Neural cell (in vitro differentiated cells): ENCODE results near the gene SNRK. TPM values are rescaled to one million over a fixed set of nuclear protein-coding genes. Genes with fewer than 3 reads are reported as not detected.

Experiments
- H2AFZ ChIP-seq: fragments of 200-600, 300-800 bp; sonication (generic), shearing (Covaris generic); 2 replicates; pipeline ENCODE4 v1.6.0; 2014; ENCODE audit warnings: low read depth, mild to moderate bottlenecking, antibody characterized with exemption, low read length, moderate library complexity
- H3F3A ChIP-seq: fragments of 200-600 bp; shearing (Covaris generic); 2 replicates; pipeline ENCODE4 v1.6.1; 2016; ENCODE audit warnings: mild to moderate bottlenecking, moderate library complexity, mixed read lengths, antibody characterized with exemption, low read length; ENCODE audit not compliant: insufficient read depth, poor library complexity, severe bottlenecking
- H3K27ac ChIP-seq: fragments of 200-600, 300-800 bp; sonication (generic), shearing (Covaris generic); 2 replicates; pipeline ENCODE4 v1.5.1; 2014; ENCODE audit warnings: mild to moderate bottlenecking, low read length, moderate library complexity
- H3K27me3 ChIP-seq: fragments of 300-800, 200-600 bp; sonication (generic), shearing (Covaris generic); 2 replicates; pipeline ENCODE4 v1.6.0; 2014; ENCODE audit warnings: mild to moderate bottlenecking, low read depth, low read length, moderate library complexity; ENCODE audit not compliant: insufficient read depth
- H3K36me3 ChIP-seq: fragments of 300-800, 200-600 bp; sonication (generic), shearing (Covaris generic); 2 replicates; pipeline ENCODE4 v1.5.1; 2014; ENCODE audit warnings: mild to moderate bottlenecking, antibody characterized with exemption, low read length, moderate library complexity; ENCODE audit not compliant: insufficient read depth
- H3K4me2 ChIP-seq: fragments of 300-800, 200-600 bp; sonication (generic), shearing (Covaris generic); 2 replicates; pipeline ENCODE4 v1.6.0; 2014; ENCODE audit warnings: mild to moderate bottlenecking, low read length
- H3K4me3 ChIP-seq: fragments of 300-800, 200-600 bp; sonication (generic), shearing (Covaris generic); 2 replicates; pipeline ENCODE4 v1.5.1; 2014; ENCODE audit warnings: mild to moderate bottlenecking, low read length, moderate library complexity
- H3K79me2 ChIP-seq: fragments of 200-600 bp; shearing (Covaris generic); replicated peaks from 2 replicates; pipeline ENCODE4 v1.6.0; 2014; ENCODE audit warnings: mild to moderate bottlenecking, low read length, moderate library complexity; ENCODE audit not compliant: insufficient read depth
- H3K9ac ChIP-seq: fragments of 300-800, 200-600 bp; sonication (generic), shearing (Covaris generic); 2 replicates; pipeline ENCODE4 v1.6.1; 2016; ENCODE audit warnings: mild to moderate bottlenecking, low read length, mixed read lengths
- H3K9me2 ChIP-seq: fragments of 200-600 bp; shearing (Covaris generic); 2 replicates; pipeline ENCODE4 v1.6.1; 2016; ENCODE audit warnings: mild to moderate bottlenecking, low read length, mixed read lengths; ENCODE audit not compliant: insufficient read depth
- H3K9me3 ChIP-seq: fragments of 200-600, 300-800 bp; sonication (generic), shearing (Covaris generic); 2 replicates; pipeline ENCODE4 v1.6.1; 2016; ENCODE audit warnings: mild to moderate bottlenecking, mixed run types, low read length, moderate library complexity, mixed read lengths
- H4K20me1 ChIP-seq: fragments of 200-600 bp; shearing (Covaris generic); 2 replicates; pipeline ENCODE4 v1.6.1; 2016; ENCODE audit warnings: mild to moderate bottlenecking, mixed run types; ENCODE audit not compliant: insufficient read depth
- EP300 ChIP-seq: fragments of 450-650 bp; conservative IDR thresholded peaks from 2 replicates; pipeline ENCODE4 v1.6.1; 2014; ENCODE audit warnings: antibody characterized with exemption, mild to moderate bottlenecking, moderate library complexity; ENCODE audit not compliant: poor library complexity, severe bottlenecking
- EZH2 ChIP-seq: fragments of 200-600, 300-800 bp; shearing (Covaris generic), sonication (generic); IDR thresholded peaks from 2 replicates; pipeline ENCODE4 v1.6.1; 2014; ENCODE audit warnings: antibody characterized with exemption, low read length, borderline replicate concordance, mild to moderate bottlenecking; ENCODE audit not compliant: insufficient read depth, poor library complexity, severe bottlenecking
- MXI1 ChIP-seq: fragments of 450-650 bp; conservative IDR thresholded peaks from 2 replicates; pipeline ENCODE4 v1.6.1; 2014; ENCODE audit warnings: antibody characterized with exemption, mild to moderate bottlenecking; ENCODE audit not compliant: poor library complexity, severe bottlenecking
- POLR2AphosphoS5 ChIP-seq: IDR thresholded peaks from 2 replicates; pipeline ENCODE4 v1.6.1; 2012
- RAD21 ChIP-seq: fragments of 450-650 bp; conservative IDR thresholded peaks from 2 replicates; pipeline ENCODE4 v1.6.1; 2014; ENCODE audit warnings: antibody characterized with exemption, mild to moderate bottlenecking, moderate library complexity
- SMC3 ChIP-seq: fragments of 450-650 bp; conservative IDR thresholded peaks from 2 replicates; pipeline ENCODE4 v1.6.1; 2014; ENCODE audit warnings: antibody characterized with exemption, mild to moderate bottlenecking, moderate library complexity; ENCODE audit not compliant: poor library complexity
- TAF1 ChIP-seq: IDR thresholded peaks from 2 replicates; pipeline ENCODE4 v1.6.1; 2012; ENCODE audit warnings: low read depth
- polyA plus RNA-seq: library from polyadenylated mRNA; depleted of rRNA; stranded (reverse); fragments of >200 nt; gene quantifications from 2 replicates; pipeline ENCODE4 v1.2.3, GENCODE V29; 2014
- TF ChIP-seq, protein P1 (sequence below): IDR thresholded peaks from 2 replicates; pipeline ENCODE4 v1.6.1; 2012; ENCODE audit warnings: borderline replicate concordance
- TF ChIP-seq, protein P2 (sequence below): fragments of 450-650 bp; IDR thresholded peaks from 2 replicates; pipeline ENCODE4 v1.5.1; 2014; ENCODE audit warnings: antibody characterized with exemption, mild to moderate bottlenecking, moderate library complexity; ENCODE audit not compliant: poor library complexity, severe bottlenecking

The SNRK gene
- polyA plus RNA-seq, 1 donor from 2014 or later, result 27.3 TPM

- TF ChIP-seq EZH2, result no peak
- no peak for TF ChIP-seq SMC3
- TF ChIP-seq, protein P1, sequence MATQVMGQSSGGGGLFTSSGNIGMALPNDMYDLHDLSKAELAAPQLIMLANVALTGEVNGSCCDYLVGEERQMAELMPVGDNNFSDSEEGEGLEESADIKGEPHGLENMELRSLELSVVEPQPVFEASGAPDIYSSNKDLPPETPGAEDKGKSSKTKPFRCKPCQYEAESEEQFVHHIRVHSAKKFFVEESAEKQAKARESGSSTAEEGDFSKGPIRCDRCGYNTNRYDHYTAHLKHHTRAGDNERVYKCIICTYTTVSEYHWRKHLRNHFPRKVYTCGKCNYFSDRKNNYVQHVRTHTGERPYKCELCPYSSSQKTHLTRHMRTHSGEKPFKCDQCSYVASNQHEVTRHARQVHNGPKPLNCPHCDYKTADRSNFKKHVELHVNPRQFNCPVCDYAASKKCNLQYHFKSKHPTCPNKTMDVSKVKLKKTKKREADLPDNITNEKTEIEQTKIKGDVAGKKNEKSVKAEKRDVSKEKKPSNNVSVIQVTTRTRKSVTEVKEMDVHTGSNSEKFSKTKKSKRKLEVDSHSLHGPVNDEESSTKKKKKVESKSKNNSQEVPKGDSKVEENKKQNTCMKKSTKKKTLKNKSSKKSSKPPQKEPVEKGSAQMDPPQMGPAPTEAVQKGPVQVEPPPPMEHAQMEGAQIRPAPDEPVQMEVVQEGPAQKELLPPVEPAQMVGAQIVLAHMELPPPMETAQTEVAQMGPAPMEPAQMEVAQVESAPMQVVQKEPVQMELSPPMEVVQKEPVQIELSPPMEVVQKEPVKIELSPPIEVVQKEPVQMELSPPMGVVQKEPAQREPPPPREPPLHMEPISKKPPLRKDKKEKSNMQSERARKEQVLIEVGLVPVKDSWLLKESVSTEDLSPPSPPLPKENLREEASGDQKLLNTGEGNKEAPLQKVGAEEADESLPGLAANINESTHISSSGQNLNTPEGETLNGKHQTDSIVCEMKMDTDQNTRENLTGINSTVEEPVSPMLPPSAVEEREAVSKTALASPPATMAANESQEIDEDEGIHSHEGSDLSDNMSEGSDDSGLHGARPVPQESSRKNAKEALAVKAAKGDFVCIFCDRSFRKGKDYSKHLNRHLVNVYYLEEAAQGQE, result no peak
- TF ChIP-seq EP300, result no peak
- TF ChIP-seq, protein P2, sequence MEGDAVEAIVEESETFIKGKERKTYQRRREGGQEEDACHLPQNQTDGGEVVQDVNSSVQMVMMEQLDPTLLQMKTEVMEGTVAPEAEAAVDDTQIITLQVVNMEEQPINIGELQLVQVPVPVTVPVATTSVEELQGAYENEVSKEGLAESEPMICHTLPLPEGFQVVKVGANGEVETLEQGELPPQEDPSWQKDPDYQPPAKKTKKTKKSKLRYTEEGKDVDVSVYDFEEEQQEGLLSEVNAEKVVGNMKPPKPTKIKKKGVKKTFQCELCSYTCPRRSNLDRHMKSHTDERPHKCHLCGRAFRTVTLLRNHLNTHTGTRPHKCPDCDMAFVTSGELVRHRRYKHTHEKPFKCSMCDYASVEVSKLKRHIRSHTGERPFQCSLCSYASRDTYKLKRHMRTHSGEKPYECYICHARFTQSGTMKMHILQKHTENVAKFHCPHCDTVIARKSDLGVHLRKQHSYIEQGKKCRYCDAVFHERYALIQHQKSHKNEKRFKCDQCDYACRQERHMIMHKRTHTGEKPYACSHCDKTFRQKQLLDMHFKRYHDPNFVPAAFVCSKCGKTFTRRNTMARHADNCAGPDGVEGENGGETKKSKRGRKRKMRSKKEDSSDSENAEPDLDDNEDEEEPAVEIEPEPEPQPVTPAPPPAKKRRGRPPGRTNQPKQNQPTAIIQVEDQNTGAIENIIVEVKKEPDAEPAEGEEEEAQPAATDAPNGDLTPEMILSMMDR, result no peak
- TF ChIP-seq POLR2AphosphoS5, result no peak
- no peak for TF ChIP-seq MXI1
- TF ChIP-seq TAF1, result no peak
- no peak for TF ChIP-seq RAD21
- no peak overlapping the region for H3K4me2 ChIP-seq
- H3K9me2 ChIP-seq, result no peaks in the 10 kb centered on the region
- H3K9me3 ChIP-seq, result no peaks in the 10 kb centered on the region
- no peaks in the 10 kb centered on the region for H4K20me1 ChIP-seq
- no peaks in the 10 kb centered on the region for H3F3A ChIP-seq
- no peaks in the 10 kb centered on the region for H3K79me2 ChIP-seq
- peaks cover 4% of the 10 kb centered on the region for H3K36me3 ChIP-seq
- no peak overlapping the region for H3K4me3 ChIP-seq
- H3K27ac ChIP-seq, result no peak overlapping the region
- H3K9ac ChIP-seq, result no peak overlapping the region
- H2AFZ ChIP-seq, result no peak overlapping the region
- H3K27me3 ChIP-seq, result no peaks in the 10 kb centered on the region
Measured at GRCh38 chr3:43330981-43331380, 44.6 kb downstream of the SNRK start.

DNA sequence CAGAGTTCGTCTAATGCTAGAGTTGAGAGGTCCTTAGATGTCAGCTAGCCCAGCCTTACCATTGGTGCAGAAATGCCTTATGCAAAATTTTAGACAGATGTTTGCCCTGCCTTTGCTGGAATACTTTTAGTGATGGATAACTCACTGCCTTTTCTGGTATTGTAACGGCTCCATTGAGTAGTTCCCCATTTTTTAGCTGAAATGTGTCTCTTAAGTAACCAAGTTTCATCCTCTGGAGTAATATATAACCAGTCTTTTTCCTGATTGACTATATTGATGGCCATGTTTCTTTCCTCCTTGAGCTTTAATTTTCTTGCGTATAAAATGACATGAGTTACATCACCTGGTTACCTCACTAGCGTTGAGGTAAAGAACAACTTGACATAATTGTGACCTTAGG lies 45.0 kb downstream of the SNRK start:
- Histone ChIP-seq H3K79me2 (no peaks in the 10 kb centered on the region), H3K4me2 (no peak overlapping the region), H3F3A (no peaks in the 10 kb centered on the region), H3K27me3 (no peaks in the 10 kb centered on the region), H3K9me3 (no peaks in the 10 kb centered on the region), H3K9ac (no peak overlapping the region), H3K27ac (no peak overlapping the region), H2AFZ (no peak overlapping the region), H3K9me2 (no peaks in the 10 kb centered on the region), H3K36me3 (peaks cover 4% of the 10 kb centered on the region), H4K20me1 (no peaks in the 10 kb centered on the region), H3K4me3 (no peak overlapping the region)
- TF ChIP-seq, protein P1, result no peak
- no peak for TF ChIP-seq EZH2
- TF ChIP-seq MXI1, result no peak
- TF ChIP-seq, protein P2, result no peak
- TF ChIP-seq POLR2AphosphoS5, result no peak
- TF ChIP-seq TAF1, result no peak
- TF ChIP-seq EP300, result no peak
- TF ChIP-seq RAD21, result no peak
- no peak for TF ChIP-seq SMC3
